ENCODE data around the gene FUT7.
"Not testable (repeated sequence)": the region's sequence is repeated elsewhere in the genome, so short reads cannot be mapped to it uniquely, and the experiment has no call there.

The FUT7 gene

GRCh38 chr9:137049544-137050449 lies 17.9 kb upstream of the FUT7 start:
- no peak for DNase-seq

DNA sequence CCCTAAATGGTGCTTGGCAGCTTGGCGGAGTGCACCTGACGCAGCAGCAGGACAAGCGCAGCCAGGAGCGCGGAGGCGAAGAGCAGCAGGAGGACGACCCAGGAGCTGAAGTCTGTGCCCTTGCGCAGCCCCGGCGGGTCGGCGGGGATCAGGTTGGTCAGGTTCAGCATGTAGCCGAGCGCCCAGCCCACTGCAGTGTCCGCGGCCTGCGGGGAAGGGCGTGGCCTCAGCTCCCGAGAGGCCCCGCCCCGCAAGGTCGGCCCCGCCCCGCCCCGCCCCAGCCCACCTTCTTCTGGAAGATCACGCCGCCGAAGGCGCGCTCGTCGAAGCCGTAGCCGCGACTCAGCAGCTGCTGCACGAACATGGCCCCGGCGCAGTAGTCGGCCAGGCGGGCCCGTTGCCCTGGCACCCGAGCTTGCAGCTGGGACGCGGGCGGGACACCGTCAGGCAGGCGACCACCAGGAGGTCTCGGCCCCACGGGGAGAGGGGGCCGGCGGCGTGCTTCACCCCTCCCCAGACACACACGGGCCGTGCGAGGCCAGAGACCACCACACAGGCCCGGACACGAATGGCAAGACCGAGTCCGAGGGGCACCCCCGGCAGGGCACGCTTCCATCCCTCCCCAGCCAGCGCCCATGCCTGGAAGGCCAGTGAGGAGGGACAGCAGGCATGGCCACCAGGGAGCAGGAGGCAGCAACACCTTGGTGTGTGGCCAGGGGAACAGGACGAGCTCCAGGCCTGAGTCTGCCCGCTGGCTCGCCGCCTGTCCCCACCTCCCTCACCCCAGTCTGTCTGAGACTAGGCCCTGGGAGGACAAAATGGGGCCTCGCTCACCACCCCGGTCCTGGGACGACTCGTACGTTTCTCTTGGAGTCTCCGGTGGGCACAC lies 17.0 kb upstream of the FUT7 start:
- DNase-seq: no peak

GRCh38 chr9:137046088-137046787 lies 14.3 kb upstream of the FUT7 start, which contains the start of gene NPDC1:
TSS of gene NPDC1 (minus strand) at chr9:137046177. CDS start at chr9:137045989, 188 bp downstream.
- peak; percentile 53 for DNase-seq

GRCh38 chr9:137045294-137046087 lies 13.6 kb upstream of the FUT7 start:
- DNase-seq: no peak

DNA sequence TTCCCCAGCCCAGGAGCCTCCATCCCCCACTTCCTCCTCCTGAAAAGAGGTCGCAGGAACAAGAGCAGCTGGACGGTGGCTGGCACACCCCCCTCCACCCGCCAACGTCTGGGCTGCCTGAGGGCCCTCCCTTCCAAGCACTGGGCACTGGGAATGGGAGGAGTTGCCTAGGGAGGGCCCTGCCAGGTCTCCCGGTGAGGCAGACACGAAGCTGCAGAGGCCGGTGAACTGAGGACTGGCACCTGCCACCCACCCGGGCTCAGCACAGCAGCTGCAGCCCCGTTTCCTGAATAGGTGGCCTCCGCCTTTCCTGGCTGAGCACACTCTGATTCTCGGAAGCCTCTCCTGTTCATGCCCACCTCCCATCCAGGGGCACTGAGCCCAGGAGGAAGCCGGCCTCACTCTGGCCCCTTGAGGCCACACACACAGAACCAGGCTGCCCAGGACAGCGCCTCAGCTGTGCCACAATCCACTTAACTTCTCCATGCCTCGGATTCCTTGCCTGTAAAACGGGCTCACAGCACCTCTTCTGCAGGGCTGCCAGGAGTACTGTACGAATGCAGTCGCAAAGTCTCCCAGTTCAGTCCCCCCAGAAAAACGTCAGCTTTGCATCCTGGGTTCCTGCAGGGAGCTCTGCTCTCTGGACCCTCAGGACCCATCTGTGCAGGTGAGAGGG lies 12.8 kb upstream of the FUT7 start:
- DNase-seq: no peak

DNA sequence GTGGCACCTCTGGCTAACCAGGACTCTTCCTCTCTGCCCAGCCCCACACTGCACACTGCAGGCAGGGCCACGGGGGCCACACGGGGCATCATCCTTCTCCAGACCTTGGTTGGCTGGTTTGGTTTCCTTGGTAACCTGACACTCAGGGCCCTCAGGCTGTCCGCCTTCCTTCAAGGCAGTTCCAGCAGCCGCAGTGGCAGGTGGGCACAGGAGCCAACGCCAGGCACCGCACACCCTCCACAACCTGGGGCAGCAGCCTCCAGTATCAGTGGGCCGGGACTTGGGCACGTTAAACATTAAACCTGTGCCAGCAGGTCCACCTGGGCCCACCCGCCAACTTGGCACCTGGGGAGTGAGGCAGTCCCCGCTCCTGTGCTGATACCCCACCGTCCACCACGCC lies 12.1 kb upstream of the FUT7 start:
- no peak for DNase-seq

DNA sequence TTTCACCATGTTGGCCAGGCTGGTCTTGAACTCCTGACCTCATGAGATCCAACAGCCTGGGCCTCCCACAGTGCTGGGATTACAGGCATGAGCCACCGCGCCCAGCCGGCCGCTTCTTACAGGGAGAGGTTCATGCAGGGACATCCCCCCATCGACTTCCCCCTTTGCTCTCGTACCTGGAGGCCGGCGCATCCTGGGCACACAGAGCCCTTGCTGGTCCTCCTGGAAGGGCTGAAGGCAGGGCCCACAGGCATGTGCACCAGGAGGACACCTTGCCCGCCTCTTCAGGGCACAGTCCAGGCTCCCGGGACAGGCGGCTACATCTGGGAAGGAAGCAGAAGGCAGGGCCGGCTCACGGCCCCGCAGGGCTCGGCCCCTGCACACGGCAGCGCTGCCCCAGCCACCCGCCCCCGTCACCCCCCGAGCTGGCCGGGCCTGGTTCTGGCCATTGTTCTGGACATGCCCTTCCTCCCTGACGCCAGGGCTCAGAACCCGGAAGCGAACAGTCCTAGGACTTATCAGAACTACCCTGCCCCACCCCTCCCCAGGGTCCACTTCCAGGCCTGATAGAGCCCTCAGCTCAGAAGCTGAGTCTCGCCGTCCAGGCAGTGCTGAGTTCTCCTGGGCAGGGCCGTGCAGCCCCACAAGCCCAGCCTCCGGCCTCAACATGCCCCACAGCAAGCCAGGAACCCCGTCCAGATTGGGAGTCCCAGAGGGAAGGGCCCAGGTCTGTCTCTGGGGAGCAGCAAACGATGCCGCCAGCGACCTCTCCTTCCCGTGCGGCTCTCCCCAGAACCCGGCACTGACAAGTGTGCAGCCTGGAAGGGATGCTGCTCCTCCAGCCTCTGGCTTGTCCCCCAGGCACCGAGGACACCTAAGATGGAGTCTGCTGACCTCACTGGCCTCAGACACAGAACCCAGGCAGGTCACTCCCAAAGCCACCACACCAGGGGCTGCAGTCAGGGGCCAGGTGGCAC lies 11.2 kb upstream of the FUT7 start:
- DNase-seq: no peak

DNA sequence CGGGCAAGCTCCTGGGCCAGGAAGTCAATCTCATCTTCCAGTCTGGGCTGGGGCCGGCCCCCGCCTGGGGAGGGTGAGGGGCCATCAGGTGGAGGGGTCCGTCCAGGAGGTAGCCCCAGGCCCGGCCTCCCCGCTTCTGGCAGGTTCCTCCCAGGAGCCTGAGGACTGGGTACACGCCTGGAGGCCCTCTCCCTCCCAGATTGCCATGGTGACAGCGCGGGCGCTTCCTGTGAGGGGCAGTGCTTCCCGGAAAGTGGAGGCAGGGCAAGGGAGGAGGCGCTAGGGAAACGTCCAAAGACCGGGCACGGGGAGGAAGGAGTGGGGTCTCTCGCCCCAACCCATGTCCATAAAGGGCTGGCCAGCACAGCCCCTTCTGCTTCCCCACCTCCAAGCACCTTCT lies 9.2 kb upstream of the FUT7 start:
- no peak for DNase-seq

DNA sequence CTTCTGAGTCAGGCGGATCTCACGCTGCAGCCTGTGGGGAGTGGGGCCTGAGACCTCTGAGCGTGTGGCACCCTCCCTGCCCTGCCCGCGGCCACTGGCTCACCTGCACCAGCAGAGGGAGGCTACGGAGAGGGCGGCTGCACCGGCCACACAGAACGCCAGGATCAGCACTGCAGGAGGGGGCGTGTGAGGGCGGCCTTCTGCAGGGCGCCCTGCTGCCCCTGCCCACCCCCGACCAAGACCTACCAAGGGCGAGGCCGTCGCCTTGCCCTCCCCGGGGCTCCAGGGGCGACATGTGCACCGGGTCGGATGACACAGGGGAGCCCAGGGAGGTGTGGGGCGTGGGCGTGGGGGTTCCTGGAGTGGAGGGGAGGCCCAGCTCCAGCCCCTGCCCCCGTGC lies 8.7 kb upstream of the FUT7 start:
- no peak for DNase-seq

GRCh38 chr9:137039611-137040366 lies 7.9 kb upstream of the FUT7 start:
- no peak for DNase-seq

DNA sequence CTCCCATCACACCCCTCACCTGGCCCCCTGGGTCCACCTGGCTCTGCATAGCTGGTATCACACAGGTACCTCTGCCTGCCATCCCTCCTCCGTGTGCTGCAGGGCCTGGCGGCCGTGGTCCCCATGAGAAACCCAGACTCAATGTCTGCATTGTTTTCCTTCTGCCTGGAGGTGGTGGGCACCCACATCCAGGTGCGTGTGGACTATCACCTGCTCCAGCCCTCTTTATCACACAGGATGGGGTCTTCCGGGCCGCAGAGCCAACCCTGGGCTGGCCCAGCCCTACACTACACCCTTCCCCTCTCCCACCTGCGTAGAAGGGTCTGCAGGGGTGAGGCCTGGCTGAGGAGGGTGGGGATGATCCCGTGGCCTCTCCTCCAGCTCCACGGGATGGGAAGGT lies 7.0 kb upstream of the FUT7 start:
- DNase-seq: no peak

DNA sequence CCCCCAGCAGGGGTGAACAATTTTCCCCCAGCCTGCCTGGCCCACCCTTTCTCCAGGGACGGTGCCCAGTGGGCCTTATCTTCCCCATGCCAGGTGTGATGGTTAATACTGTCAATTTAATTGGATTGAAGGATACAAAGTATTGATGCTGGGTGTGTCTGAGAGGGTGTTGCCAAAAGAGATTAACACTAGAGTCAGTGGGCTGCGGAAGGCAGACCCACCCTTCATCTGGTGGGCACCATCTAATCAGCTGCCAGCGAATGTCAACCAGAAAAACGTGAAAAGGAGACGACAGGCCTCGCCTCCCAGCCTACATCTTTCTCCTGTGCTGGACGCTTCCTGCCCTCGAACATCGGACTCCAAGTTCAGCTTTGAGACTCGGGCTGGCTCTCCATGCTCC lies 5.6 kb upstream of the FUT7 start:
- no peak for DNase-seq

DNA sequence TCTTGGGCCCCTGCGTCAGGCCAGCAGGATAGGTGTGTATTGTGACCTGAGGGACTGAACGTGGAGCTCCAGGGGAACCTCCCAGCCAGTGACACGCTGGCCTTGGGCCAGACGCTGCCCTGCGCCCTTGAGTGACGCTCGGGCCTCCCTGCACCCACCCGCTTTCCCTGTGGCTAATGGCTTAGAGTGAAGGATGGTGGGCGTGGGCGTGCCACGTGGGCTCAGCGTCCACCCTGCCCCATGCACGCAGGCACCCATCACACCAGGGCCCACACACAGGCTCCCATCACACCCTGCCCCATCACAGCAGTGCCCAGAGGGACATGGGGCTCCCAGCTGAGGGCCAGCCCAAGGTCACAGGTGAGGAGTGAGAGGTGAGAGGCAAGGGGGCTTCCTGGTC lies 5.1 kb upstream of the FUT7 start:
- DNase-seq: no peak

- DNase-seq: no peak
Measured at GRCh38 chr9:137035937-137036336, 4.0 kb upstream of the FUT7 start.

DNA sequence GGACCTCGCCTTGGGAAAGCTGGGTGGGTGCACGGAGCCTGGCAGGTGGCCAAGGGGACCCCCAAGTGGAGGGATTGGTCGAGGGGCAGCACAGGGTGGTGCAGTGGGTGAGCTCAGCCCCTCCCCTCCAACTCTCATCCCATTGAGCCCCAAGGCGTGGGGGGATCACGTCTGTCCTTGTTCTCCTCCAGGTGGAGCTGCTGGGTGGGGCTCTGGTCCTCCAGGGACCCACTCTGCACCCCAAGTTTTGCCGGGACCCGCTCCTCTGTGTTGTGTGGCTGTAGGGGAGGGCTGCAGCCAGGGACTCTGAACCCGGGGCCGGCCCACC lies 3.6 kb upstream of the FUT7 start:
- no peak for DNase-seq

DNA sequence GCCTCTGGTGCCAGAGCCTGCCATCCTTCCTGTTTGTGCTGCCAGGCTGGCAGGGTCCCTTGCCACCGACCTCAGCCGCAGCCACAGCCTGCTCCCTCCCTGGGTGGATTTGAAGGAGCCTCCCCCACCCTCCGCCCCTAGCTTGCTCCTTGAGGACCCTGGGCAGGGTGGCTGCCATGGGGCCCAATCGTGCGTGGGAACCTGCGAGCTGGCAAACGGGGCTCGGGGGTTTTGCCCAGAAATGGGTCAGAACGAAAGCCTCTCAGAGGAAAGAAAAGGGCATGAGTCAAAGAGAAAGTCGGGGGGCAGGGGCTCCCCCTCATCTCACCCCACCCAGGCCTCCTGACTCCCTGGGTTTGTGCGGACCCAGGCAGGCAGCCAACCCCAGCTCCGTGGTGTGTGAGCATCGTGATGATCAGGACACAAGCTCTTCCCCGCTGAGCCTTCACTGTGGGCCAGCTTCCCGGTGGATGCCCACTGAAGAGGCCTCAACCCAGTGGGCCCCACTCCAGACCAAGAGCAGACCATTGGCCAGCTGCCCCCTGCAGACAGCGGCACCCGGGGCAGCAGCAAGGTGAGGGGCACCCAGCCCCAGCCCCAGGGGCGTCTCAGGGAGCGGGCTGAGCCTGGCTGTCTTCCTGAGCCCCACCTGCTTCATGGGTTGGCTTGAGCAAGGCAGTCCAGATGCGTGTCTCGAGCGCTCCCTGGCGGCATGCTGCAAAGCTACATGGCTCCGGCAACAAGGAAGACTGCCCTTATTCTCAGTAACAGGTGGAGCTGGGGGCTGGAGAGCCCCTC lies 3.0 kb upstream of the FUT7 start:
- peak; percentile 63 for DNase-seq

GRCh38 chr9:137034039-137034708 lies 2.3 kb upstream of the FUT7 start:
- DNase-seq: no peak

DNA sequence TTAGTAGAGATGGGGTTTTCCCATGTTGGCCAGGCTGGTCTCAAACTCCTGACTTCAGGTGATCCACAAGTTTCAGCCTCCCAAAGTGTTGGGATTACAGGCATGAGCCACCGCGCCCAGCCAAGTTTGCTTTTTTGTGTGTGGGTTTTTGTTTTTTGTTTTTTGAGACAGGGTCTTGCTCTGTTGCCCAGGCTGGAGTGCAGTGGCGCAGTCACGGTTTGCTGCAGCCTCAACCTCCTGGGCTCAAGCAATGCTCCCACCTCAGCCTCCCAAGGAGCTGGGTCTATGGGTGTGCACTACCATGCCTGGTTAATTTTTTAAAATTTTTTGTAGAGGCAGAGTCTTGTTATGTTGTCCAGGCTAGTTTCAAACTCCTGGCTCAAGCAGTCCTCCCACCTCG lies 1.6 kb upstream of the FUT7 start:
- DNase-seq: not testable (repeated sequence)
